ENCODE data around the gene GPA33. TPM values are rescaled to one million over a fixed set of nuclear protein-coding genes. Genes with fewer than 3 reads are reported as not detected.

GPA33 gene
- total and polyA plus RNA-seq, 10 of the 15 experiments (the other 5 are each of a cell fraction or from before 2014, with no cell fraction given), result 0.09 to 0.27 (median 0.21) TPM; not detected in 1

DNA sequence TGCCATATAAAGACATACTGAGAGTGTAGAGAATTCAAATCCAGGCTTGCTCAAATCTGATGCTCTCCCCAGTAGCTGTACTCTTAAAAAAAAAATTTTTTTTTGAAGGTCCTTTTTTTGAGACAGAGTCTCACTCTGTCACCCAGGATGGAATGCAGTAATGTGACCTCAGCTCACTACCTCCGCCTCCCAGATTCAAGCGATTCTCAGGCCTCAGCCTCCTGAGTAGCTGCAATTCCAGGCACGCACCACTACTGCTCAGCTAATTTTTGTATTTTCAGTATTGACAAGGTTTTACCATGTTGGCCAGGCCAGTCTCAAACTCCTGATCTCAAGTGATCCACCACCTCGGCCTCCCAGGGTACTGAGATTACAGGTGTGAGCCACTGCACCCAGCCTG, 32.4 kb upstream of the GPA33 start:
- intact Hi-C loops (cut with micrococcal nuclease; ENCODE audit: unreplicated experiment) (loop anchor here (5.0 to 10.0 kb wide), 2 partner anchors 210 to 322 kb away; no protein-coding TSS in a partner anchor), in situ Hi-C loops (cut with MboI) (loop anchor here (5.0 kb wide), 1 partner anchor 55 kb away; no protein-coding TSS in a partner anchor)
- ChIA-PET CTCF (interaction anchor here (0.5 to 1.8 kb wide), 3 partner anchors 59 to 1300 kb away, joined by 3 to 5 read pairs (median 4); no protein-coding TSS in a partner anchor), RAD21 (ENCODE audit: unreplicated experiment) (interaction anchor here (0.6 kb wide), 1 partner anchor 17 kb away, joined by 5 read pairs; no protein-coding TSS in a partner anchor), SMC1A (ENCODE audit: uncharacterized antibody, unreplicated experiment) (interaction anchor here (0.6 to 0.9 kb wide), 2 partner anchors 18 to 27 kb away, joined by 3 read pairs; no protein-coding TSS in a partner anchor), POLR2A (no interaction called here)
- DNase-seq (ENCODE audit: low read depth, low spot score) (no peak), FAIRE-seq (no peak), ATAC-seq (no peak)
- Histone ChIP-seq H2AFZ (ENCODE audit: control insufficient read depth, low read depth, low read length) (no peak overlapping the region), H3K79me2 (ENCODE audit: control insufficient read depth, insufficient read depth, low read length) (no peaks in the 10 kb centered on the region), H3K9ac (ENCODE audit: control insufficient read depth, insufficient read depth, low read length) (no peak overlapping the region), H3K27me3 (replicated peaks in 1 of 2; ENCODE audit: control insufficient read depth in 2 of 2, insufficient read depth in 2 of 2, low read length in 1 of 2) (peaks cover 0 to 2% of the 10 kb centered on the region in 2 experiments; a peak in 1 of 4 replicates), H3K9me3 (replicated peaks; ENCODE audit: control insufficient read depth, insufficient read depth, low read length) (no peaks in the 10 kb centered on the region), H4K20me1 (ENCODE audit: control insufficient read depth, insufficient read depth) (no peaks in the 10 kb centered on the region), H3K4me2 (ENCODE audit: control insufficient read depth, insufficient read depth) (no peak overlapping the region), H3K4me3 (no peak overlapping the region), H3K36me3 (ENCODE audit: control insufficient read depth in 2 of 2, insufficient read depth in 2 of 2, low read length in 1 of 2) (no peaks in the 10 kb centered on the region), H3K4me1 (ENCODE audit: control insufficient read depth, insufficient read depth, low read length) (no peaks in the 10 kb centered on the region), H3K27ac (ENCODE audit: control insufficient read depth, insufficient read depth) (no peak overlapping the region)
- TF ChIP-seq TCF7 (IDR thresholded peaks at IDR 0.05; ENCODE audit: borderline replicate concordance) (no peak), RCOR1 (conservative IDR thresholded peaks at IDR 0.05; ENCODE audit: low read depth, low read length) (no peak), BCLAF1 (IDR thresholded peaks at IDR 0.05) (no peak), E2F4 (IDR thresholded peaks at IDR 0.05; ENCODE audit: low read depth, low read length) (no peak)
- TF ChIP-seq, protein P1, sequence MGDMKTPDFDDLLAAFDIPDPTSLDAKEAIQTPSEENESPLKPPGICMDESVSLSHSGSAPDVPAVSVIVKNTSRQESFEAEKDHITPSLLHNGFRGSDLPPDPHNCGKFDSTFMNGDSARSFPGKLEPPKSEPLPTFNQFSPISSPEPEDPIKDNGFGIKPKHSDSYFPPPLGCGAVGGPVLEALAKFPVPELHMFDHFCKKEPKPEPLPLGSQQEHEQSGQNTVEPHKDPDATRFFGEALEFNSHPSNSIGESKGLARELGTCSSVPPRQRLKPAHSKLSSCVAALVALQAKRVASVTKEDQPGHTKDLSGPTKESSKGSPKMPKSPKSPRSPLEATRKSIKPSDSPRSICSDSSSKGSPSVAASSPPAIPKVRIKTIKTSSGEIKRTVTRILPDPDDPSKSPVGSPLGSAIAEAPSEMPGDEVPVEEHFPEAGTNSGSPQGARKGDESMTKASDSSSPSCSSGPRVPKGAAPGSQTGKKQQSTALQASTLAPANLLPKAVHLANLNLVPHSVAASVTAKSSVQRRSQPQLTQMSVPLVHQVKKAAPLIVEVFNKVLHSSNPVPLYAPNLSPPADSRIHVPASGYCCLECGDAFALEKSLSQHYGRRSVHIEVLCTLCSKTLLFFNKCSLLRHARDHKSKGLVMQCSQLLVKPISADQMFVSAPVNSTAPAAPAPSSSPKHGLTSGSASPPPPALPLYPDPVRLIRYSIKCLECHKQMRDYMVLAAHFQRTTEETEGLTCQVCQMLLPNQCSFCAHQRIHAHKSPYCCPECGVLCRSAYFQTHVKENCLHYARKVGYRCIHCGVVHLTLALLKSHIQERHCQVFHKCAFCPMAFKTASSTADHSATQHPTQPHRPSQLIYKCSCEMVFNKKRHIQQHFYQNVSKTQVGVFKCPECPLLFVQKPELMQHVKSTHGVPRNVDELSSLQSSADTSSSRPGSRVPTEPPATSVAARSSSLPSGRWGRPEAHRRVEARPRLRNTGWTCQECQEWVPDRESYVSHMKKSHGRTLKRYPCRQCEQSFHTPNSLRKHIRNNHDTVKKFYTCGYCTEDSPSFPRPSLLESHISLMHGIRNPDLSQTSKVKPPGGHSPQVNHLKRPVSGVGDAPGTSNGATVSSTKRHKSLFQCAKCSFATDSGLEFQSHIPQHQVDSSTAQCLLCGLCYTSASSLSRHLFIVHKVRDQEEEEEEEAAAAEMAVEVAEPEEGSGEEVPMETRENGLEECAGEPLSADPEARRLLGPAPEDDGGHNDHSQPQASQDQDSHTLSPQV (IDR thresholded peaks at IDR 0.05), result no peak
- no TSS peak for BruUV-seq (replicated peaks)
- WGBS (ENCODE audit: insufficient coverage, insufficient replicate concordance, low lambda C conversion rate, missing lambda C conversion rate), result 53% methylated on average over 4 of the region's 4 CpGs
